ENCODE measurements around the gene ATP1B4. TPM values are rescaled to one million over a fixed set of nuclear protein-coding genes. Genes with fewer than 3 reads are reported as not detected.
A peak's percentile ranks its signal among the peaks of the same experiment; 100 is the strongest.

Gene ATP1B4
- total and polyA plus RNA-seq, 9 of the 15 experiments (the other 6 are each of a cell fraction or from before 2014, with no cell fraction given) = 0.04 to 0.18 TPM; not detected in 7

DNA sequence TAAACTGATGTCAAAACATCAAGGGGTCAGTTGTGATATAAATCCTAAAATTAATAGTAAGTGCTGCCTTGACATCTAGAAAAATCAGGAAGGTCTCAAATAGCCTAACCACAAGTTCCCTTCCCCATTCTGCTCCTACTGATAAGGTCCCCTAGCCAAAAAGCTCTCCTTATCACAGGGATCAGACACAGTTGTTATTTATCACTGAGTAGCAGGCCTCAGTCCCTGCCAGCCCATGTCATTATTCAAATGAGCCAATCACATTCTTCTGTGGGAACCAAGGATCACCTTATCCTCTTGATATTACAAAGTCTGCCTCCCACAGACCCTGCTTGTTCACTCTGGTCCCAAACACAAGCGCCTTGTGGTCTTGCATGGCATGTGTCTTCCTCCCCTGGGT is 27.3 kb upstream of the ATP1B4 start (continued):
- TF ChIP-seq, protein P1, sequence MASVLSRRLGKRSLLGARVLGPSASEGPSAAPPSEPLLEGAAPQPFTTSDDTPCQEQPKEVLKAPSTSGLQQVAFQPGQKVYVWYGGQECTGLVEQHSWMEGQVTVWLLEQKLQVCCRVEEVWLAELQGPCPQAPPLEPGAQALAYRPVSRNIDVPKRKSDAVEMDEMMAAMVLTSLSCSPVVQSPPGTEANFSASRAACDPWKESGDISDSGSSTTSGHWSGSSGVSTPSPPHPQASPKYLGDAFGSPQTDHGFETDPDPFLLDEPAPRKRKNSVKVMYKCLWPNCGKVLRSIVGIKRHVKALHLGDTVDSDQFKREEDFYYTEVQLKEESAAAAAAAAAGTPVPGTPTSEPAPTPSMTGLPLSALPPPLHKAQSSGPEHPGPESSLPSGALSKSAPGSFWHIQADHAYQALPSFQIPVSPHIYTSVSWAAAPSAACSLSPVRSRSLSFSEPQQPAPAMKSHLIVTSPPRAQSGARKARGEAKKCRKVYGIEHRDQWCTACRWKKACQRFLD (CRISPR knock-in tag; IDR thresholded peaks at IDR 0.05) = peak; percentile 78; the same call in 1 of the 2 replicates
- no peak for TF ChIP-seq HNRNPLL (IDR thresholded peaks at IDR 0.05; ENCODE audit: low read depth, low read length, poor library complexity, severe bottlenecking)
- TF ChIP-seq ETV6 (IDR thresholded peaks at IDR 0.05; ENCODE audit: borderline replicate concordance in 1 of 2, low read depth in 2 of 2, low read length in 1 of 2) = no peak
- TF ChIP-seq ETV6 (CRISPR knock-in tag; IDR thresholded peaks at IDR 0.05; ENCODE audit: borderline replicate concordance) = no peak
- TF ChIP-seq STAG1 (CRISPR knock-in tag; IDR thresholded peaks at IDR 0.05; ENCODE audit: borderline replicate concordance) = no peak
- no peak for TF ChIP-seq ZNF445 (CRISPR knock-in tag; IDR thresholded peaks at IDR 0.05; ENCODE audit: low read depth)
- TF ChIP-seq TRIM25 (IDR thresholded peaks at IDR 0.05; ENCODE audit: borderline replicate concordance) = no peak
- TF ChIP-seq HINFP (tag; conservative IDR thresholded peaks at IDR 0.05; ENCODE audit: low read depth) = no peak
- no peak for TF ChIP-seq NR0B1 (IDR thresholded peaks at IDR 0.05; ENCODE audit: partially characterized antibody)
- no peak for TF ChIP-seq SREBF1 (IDR thresholded peaks at IDR 0.05; ENCODE audit: borderline replicate concordance, low read depth, low read length)
- peak; percentile 90 to 95 for TF ChIP-seq TRIM24 (IDR thresholded peaks at IDR 0.05)
- TF ChIP-seq, protein P2, sequence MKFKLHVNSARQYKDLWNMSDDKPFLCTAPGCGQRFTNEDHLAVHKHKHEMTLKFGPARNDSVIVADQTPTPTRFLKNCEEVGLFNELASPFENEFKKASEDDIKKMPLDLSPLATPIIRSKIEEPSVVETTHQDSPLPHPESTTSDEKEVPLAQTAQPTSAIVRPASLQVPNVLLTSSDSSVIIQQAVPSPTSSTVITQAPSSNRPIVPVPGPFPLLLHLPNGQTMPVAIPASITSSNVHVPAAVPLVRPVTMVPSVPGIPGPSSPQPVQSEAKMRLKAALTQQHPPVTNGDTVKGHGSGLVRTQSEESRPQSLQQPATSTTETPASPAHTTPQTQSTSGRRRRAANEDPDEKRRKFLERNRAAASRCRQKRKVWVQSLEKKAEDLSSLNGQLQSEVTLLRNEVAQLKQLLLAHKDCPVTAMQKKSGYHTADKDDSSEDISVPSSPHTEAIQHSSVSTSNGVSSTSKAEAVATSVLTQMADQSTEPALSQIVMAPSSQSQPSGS (CRISPR knock-in tag; IDR thresholded peaks at IDR 0.05) = no peak
- no peak for TF ChIP-seq L3MBTL2 (IDR thresholded peaks at IDR 0.05)
- TF ChIP-seq ZNF41 (CRISPR knock-in tag; conservative IDR thresholded peaks at IDR 0.05) = no peak
- TF ChIP-seq ZFP91 (CRISPR knock-in tag; IDR thresholded peaks at IDR 0.05) = no peak
- no peak for TF ChIP-seq SRF (CRISPR knock-in tag; IDR thresholded peaks at IDR 0.05)
